ENCODE data around the gene GTF2A1L. TPM values are rescaled to one million over a fixed set of nuclear protein-coding genes. Genes with fewer than 3 reads are reported as not detected.
"Not testable (repeated sequence)": the region's sequence is repeated elsewhere in the genome, so short reads cannot be mapped to it uniquely, and the experiment has no call there.

The GTF2A1L gene
- total RNA-seq, 1 donor from 2014 or later, result 0.80 TPM

DNA sequence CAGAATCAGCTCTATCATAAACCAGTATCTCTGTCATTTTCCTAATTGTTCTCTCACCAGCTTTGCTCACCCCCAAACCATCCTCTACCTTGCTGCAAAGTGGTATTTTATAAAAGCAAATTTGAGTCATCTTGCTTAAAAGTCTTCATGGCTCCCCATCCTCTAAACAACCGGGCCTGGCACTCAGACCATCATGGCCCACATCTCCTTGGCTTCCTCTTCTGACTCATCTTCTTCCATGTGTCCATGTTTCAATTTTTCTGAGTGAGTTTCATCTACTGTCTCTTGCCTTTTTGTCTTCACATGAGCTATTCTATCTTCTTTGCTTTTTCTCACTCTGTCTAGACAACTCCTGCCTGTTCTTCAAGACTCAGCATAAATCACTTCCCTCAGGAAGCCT, 79.2 kb downstream of the GTF2A1L start:
- DNase-seq (ENCODE audit: low read depth), result no peak

DNA sequence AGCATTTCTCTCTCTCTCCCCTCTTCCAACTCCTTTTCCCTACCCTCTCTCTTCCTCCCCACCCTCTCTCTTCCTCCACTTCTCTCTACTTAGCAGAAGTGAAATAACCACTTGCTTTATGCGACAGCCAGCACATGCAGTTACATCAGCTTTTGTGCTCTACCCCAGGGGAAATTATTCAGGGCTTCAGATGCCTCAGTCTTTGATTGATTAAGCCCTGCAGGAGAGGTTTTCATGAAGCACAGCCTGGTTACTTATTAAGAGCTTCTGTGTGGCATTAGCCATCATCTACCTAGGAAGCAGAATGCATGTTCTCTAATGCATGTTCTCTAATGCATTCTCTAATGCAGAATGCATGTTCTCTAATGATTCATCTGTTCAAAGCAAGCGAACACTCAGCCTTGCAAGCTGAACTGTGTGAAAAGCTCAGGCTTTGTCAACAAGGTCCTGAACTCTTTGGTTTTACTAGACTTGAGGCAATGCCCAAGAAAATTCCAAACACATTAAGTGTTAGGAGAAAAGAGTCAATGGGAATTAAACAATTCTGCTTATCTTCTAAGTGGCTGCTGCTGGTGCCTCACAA, 81.8 kb downstream of the GTF2A1L start:
- DNase-seq (ENCODE audit: low read depth), result no peak

- not testable (repeated sequence) for DNase-seq (ENCODE audit: low read depth)
Measured at GRCh38 chr2:48703621-48704020, 86.0 kb downstream of the GTF2A1L start.

- DNase-seq (ENCODE audit: low read depth), result no peak
Measured at GRCh38 chr2:48707466-48707865, 89.8 kb downstream of the GTF2A1L start.

DNA sequence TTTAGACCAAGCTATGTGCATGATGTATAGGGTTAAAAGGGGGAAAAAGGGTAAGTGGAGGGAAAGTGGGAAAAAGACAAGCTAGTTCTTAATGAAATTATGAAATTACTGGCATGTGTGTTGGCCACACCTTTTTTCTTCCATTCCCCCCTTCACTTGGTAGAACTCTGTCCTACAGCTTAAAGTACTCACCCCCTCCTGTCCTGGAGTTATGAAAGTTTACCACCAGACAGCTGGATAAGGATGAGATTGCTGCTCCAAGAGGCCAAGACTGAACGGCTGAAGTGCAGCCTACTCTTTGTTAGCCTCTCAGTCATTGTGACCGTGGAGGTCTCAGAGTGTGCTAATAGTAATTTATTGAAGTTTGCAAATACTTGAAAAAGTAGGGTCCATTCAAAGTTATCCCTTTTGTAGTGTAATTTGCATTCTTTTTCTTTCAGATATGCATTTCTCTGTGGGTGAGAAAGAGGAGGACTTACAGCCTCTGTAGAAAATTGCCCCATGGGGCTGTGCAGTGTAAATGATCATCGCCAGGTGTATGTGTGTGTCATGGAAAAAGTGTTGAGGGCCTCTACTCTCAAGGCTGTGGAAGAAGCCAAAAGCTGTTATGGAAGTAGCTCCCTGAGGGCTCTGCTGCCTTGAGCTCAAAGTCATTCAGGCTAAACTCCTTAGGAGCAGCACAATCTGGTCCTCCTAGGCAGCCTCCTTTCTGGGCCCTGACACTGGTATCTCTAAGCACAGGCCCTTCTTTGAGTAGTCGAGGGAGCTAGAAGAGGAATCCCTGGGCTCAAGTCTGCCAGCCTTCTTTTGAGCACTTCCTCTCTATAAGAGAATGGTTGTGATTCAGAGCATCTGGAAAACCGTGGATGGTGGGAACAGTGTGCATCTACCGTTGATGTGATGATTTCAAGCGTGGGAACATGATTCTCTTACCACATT, 91.7 kb downstream of the GTF2A1L start:
- no peak for DNase-seq (ENCODE audit: low read depth)

GRCh38 chr2:48711343-48711742, 93.7 kb downstream of the GTF2A1L start:
- no peak for DNase-seq (ENCODE audit: low read depth)

DNA sequence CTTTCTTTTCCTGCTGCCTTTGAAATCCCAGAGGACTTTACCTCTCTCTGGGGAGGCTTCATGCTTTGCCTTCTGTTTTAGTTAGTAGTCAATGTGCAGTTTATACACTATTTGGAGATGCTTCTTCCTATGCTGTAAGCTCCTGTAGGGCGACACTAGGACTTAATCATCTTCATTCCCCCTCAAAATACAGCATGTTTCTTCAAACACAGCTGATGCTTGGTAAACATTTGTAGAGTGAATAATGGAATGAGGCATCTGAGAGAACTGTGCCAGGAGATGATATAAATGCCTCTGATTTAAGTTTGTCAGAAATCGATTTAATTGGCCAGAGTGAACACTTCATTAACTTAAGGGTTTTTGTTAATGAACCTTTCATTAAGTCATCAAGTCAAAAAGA, 94.5 kb downstream of the GTF2A1L start:
- DNase-seq (ENCODE audit: low read depth), result no peak

DNA sequence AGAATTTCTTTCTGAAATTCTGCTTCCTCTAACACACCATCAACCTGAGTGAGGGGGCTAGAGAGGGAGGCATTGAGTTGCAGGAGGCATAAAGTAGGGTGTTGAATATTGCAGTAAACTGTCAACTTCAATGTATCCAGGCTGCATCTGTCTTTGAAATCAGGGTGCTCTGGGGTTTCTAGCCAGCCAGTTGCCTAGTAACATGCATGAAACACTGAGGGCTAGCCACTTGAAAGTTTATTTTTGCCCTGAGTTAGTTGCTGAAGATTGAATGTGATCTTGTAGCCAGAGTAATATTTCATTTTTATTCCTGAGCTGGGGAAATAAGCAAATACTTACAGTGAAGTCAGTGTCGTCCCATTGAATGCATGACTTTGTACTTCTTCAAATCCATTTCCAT, 96.0 kb downstream of the GTF2A1L start:
- no peak for DNase-seq (ENCODE audit: low read depth)

DNA sequence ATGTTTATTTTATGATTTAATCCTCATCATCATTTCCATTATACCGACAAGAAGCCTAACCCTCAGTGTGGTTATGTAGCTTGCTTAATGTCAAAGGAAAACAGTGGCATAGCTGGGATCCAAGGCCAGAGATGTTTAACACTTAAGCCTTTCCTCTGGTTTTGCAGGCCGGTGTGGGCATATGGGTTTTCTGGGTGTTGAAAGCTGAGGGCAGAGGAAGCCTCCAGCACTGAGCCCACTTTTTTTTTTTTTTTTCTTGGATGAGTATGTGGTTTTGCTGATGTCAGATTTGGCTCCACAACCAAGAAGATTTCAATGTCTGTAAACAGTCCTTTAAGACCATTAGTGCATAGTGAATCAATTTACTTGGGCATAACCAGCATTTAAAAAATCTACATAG, 96.6 kb downstream of the GTF2A1L start:
- no peak for DNase-seq (ENCODE audit: low read depth)

DNA sequence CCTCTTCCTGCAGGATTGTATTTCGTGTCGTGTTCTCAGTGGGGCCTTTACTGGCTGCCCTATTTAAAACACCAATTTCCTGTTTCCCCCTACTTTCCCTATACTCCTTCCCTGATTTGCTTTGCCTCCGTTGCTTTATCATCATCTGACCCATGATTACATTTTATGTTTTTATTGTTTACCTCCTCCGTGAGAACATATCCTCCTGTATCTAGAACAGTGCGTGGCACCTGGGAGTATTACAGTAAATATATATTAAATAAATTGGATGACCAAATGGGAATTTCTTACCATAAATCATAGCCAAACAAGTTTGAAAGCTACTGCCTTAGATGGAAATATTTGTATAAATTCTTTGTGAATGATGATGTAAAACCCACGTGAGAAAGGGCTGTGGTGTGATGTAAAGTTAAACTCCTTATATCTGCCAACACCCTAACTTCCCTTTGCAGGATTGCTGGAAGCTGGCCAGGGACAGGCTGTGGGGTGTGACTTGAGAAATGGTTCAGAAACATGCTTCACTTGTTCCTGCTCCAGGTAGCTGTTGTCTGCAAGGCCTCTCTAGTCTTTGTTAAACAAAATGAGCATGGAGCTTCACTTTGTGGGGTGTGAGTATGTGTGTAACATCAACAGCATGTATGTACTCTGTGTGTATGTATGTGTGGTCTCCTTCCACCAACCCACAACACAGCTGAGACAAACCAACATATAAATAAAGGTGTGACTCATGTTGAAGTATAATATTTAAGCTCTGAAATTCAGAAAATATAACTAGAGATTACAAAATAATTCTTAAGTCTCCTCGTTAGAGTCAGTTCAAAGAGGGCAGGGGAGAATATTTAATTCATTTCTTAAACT, 97.6 kb downstream of the GTF2A1L start:
- DNase-seq (ENCODE audit: low read depth), result no peak

DNA sequence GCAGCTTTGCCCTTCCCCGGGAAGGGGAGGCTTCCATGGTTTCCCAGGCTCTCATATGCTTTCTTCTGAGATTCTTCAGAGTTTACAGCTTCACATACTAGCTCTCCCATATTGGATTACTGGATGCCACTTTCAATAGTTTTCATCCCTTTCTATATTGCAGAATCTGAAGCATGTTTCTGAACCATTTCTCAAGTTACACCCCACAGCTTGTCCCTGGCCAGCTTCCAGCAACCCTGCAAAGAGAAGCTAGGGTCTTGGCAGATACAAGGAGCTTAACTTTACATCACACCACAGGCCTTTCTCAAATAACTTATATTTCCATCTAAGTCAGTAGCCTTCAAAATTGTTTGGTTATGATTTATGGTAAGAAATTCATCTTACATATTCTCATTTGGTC, 98.3 kb downstream of the GTF2A1L start:
- peak; percentile 6 for DNase-seq (ENCODE audit: low read depth)

GRCh38 chr2:48717846-48718245, 100.2 kb downstream of the GTF2A1L start:
- DNase-seq (ENCODE audit: low read depth), result no peak

DNA sequence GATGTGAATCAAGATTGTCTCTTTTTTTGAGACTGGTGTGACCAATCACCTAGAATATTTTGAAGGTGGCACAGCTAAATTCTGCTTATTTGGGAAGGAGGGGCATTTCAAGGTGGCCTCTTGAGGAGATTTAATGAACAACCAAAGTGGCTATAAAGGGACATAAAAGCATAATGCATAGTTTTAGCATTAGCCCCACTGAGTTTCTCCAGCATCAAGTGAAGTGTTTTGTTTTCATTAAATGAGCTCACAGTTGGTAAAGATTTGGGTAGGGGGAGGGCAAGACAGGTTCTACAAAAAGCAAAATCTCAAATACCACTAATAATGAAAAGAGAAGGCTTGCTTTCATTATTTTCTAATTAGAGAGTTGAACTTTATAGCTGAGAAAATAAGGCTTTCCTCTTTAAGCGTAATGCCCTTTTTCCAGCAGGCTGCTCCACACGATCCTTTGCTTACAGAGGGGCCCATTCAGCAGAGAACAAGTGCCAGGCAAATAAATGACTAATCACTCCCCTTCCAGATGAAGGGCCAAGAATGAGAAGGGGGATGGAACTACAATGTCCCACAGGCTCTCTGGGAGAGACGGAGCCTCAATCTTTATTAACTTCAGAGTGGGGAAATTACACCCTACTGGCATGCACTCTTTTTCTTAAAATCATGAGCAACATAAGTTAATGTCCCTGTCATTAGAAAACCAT, 102.0 kb downstream of the GTF2A1L start:
- DNase-seq (ENCODE audit: low read depth), result no peak

GRCh38 chr2:48721158-48721557, 103.5 kb downstream of the GTF2A1L start:
- no peak for DNase-seq (ENCODE audit: low read depth)

- DNase-seq (ENCODE audit: low read depth), result no peak
Measured at GRCh38 chr2:48722391-48722790, 104.7 kb downstream of the GTF2A1L start.

GRCh38 chr2:48723129-48723528, 105.5 kb downstream of the GTF2A1L start:
- DNase-seq (ENCODE audit: low read depth), result peak; percentile 4

DNA sequence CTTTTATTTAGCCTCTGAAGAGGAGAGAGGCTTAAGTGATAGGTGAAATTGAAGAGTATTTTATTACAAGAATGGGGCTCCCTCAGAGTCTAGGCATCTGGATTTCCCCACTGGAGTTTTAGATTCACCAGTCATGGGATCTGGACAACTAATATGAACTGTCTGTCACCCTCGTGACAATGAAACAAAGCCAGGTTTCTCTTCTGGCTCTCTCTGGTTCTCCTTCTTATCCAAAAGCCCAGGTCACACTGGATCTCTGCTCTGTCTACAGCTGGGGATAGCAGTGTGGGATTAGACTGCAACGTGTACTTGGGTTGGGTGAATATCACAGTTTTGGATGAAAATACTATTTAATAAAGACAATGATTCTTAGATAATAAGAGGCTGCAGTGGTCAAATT, 106.6 kb downstream of the GTF2A1L start:
- DNase-seq (ENCODE audit: low read depth), result no peak

DNA sequence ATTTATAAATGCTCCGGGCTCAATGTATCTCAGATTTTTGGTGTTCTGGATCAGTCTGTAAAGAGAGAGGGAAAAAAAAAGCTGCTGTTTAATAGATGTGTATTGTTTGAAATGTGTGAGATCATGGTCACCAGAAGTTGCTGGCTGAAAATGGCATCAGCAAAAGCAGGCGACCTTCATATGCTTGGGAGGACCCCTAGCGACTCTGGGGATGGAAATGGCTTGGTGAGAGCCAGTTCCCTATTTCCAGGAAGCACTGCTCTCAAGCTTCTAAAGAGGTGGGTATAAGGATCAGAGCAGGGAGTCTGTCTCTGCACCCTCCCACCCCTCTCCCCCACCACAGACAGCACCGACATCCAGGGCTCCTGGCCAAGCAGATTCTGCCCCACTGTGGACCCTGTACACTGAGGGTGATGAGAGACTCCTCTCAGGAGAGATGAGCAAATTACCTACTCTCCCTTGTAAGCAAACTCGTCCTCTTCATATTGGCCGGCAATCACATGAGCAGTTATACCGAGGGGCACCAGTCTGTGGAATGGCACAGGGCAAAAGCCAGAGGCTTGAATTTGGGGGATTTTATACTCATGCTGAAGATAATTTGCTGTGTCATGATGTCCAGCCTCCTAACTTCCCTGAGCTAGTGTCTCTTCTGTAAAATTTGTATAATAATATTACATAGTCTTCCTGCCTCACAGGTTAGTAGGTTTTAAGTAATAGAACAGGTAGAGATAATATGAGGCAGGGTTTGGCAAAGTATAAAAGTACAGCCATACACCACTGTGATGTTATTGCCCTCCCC, 108.2 kb downstream of the GTF2A1L start:
- DNase-seq (ENCODE audit: low read depth), result no peak

DNA sequence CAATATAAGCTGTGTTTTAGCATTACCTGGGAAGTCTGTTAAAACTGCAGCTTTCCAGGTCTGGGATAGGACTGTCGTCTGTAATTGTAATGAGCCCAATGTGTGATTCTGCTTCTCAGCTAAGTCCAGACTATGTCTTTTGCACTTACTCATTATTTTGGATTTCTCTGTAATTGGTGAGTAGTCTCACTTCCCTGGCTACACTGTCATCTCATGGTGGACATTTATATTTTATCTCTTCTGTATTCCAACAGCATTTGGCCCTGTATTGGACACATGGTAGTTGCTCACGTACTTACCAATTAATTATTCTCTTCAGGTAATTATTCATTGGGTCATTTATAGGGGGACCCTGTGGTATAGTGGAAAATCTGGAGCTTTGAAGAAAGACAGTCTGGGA, 109.9 kb downstream of the GTF2A1L start:
- DNase-seq (ENCODE audit: low read depth), result peak; percentile 9

- DNase-seq (ENCODE audit: low read depth), result no peak
Measured at GRCh38 chr2:48728295-48728694, 110.6 kb downstream of the GTF2A1L start.

Measured in myocyte (in vitro differentiated cells).